ENCODE data around the gene MRTFA. TPM values are rescaled to one million over a fixed set of nuclear protein-coding genes. Genes with fewer than 3 reads are reported as not detected.

The MRTFA gene
- polyA plus RNA-seq, 1 donor = 22.7 TPM

- DNase-seq = no peak
Observed at GRCh38 chr22:40468616-40469015, 167.9 kb downstream of the MRTFA start.

GRCh38 chr22:40466976-40467375, 169.5 kb downstream of the MRTFA start:
- DNase-seq = no peak

- no peak for DNase-seq
Observed at GRCh38 chr22:40463683-40464082, 172.8 kb downstream of the MRTFA start.

GRCh38 chr22:40463017-40463631, 173.4 kb downstream of the MRTFA start:
- no peak for DNase-seq

GRCh38 chr22:40462195-40462984, 174.1 kb downstream of the MRTFA start:
- no peak for DNase-seq

GRCh38 chr22:40453671-40454070, 182.8 kb downstream of the MRTFA start:
- DNase-seq = no peak

- DNase-seq = peak; percentile 31
Observed at GRCh38 chr22:40452730-40453487, 183.6 kb downstream of the MRTFA start.

- DNase-seq = no peak
Observed at GRCh38 chr22:40451210-40451609, 185.3 kb downstream of the MRTFA start.

- DNase-seq = no peak
Observed at GRCh38 chr22:40450616-40451015, 185.9 kb downstream of the MRTFA start.

- DNase-seq = no peak
Observed at GRCh38 chr22:40449676-40450035, 186.9 kb downstream of the MRTFA start.

- no peak for DNase-seq
Observed at GRCh38 chr22:40446203-40446602, 190.3 kb downstream of the MRTFA start.

GRCh38 chr22:40444178-40444831, 192.2 kb downstream of the MRTFA start:
- DNase-seq = no peak

- DNase-seq = no peak
Observed at GRCh38 chr22:40443732-40444131, 192.8 kb downstream of the MRTFA start.

GRCh38 chr22:40441761-40442390, 194.6 kb downstream of the MRTFA start:
- DNase-seq = no peak

- peak; percentile 75 for DNase-seq
Observed at GRCh38 chr22:40436505-40437431, 199.8 kb downstream of the MRTFA start.

- no peak for DNase-seq
Observed at GRCh38 chr22:40434745-40435144, 201.8 kb downstream of the MRTFA start.

- no peak for DNase-seq
Observed at GRCh38 chr22:40434106-40434505, 202.4 kb downstream of the MRTFA start.

- DNase-seq = no peak
Observed at GRCh38 chr22:40433416-40434090, 203.0 kb downstream of the MRTFA start.

- DNase-seq = no peak
Observed at GRCh38 chr22:40432625-40433024, 203.9 kb downstream of the MRTFA start.

- no peak for DNase-seq
Observed at GRCh38 chr22:40432157-40432556, 204.4 kb downstream of the MRTFA start.

Measured in left kidney (tissue), 2 donors.